HCT116 (cell line): ENCODE results near the gene UGDH. TPM values are rescaled to one million over a fixed set of nuclear protein-coding genes. Genes with fewer than 3 reads are reported as not detected.

Experiments used
- ATAC-seq: fragments of 200-7000 bp; cut with Tn5 transposase; 2 replicates; pipeline ENCODE4 v1.9.1; 2020; ENCODE audit warnings: mild to moderate bottlenecking, moderate library complexity
- BruUV-seq: library from RNA; stranded (reverse); fragments of 400-500 nt; replicated peaks from 2 replicates; lab custom pipeline; 2021; lab: Mats Ljungman, UMichigan
- CTCF ChIA-PET: fragments of 300-600 bp; sonication (Branson Sonifier 250); formaldehyde crosslinking; loops from one replicate; lab custom pipeline; 2021; ENCODE audit warnings: antibody characterized with exemption; lab: Charles Lee
- POLR2A ChIA-PET: fragments of 300-600, 350-600 bp; sonication (Branson Sonifier 250); formaldehyde crosslinking; loops from one replicate; lab custom pipeline; 2021; ENCODE audit warnings: antibody characterized with exemption; lab: Charles Lee
- RAD21 ChIA-PET, 2 experiments: fragments of 300-600 bp; sonication (Branson Sonifier 250); formaldehyde crosslinking; loops; one replicate each; lab custom pipeline; 2023; ENCODE audit warnings: low total read pairs in 2 of 2; ENCODE audit not compliant: uncharacterized antibody in 2 of 2, unreplicated experiment in 2 of 2, low non-redundant PET in 1 of 2; lab: Charles Lee
- DNase-seq: peaks from one replicate; pipeline ENCODE4 v3.0.0-alpha.2; 2010; ENCODE audit warnings: low read depth, low spot score
- H2AFZ ChIP-seq: fragments of 200-600 bp; shearing (Covaris generic), sonication (generic); 2 replicates; pipeline ENCODE4 v1.6.1; 2017; ENCODE audit warnings: low read depth, mixed run types, mixed read lengths, antibody characterized with exemption, low read length; ENCODE audit not compliant: poor library complexity, severe bottlenecking
- H3K27ac ChIP-seq: 2 replicates; pipeline ENCODE4 v1.5.1; 2012; ENCODE audit warnings: low read depth, low read length
- H3K27me3 ChIP-seq: fragments of 200-600 bp; sonication (generic); 2 replicates; pipeline ENCODE4 v1.6.1; 2016; ENCODE audit warnings: mixed run types, low read length, mixed read lengths; ENCODE audit not compliant: insufficient read depth
- H3K36me3 ChIP-seq, 2 experiments: fragments of 200-500 bp in 1 of 2; fragments of 200-600 bp in 1 of 2; sonication (Bioruptor generic) in 1 of 2; sonication (generic) in 1 of 2; 2 replicates each; pipeline versions ENCODE4 v1.5.1 to v1.6.1; 2014 to 2016; ENCODE audit warnings: low read length in 2 of 2, inconsistent platforms in 1 of 2, mixed read lengths in 1 of 2, mixed run types in 1 of 2; ENCODE audit not compliant: insufficient read depth in 2 of 2, control insufficient read depth in 1 of 2
- H3K4me1 ChIP-seq, 2 experiments: fragments of 200-600 bp in 1 of 2; sonication (generic) in 1 of 2; 2 replicates each; pipeline versions ENCODE4 v1.5.1 to v1.6.1; 2012 to 2017; ENCODE audit warnings: low read length in 2 of 2, inconsistent platforms in 1 of 2, mild to moderate bottlenecking in 1 of 2, mixed read lengths in 1 of 2, mixed run types in 1 of 2, moderate library complexity in 1 of 2; ENCODE audit not compliant: insufficient read depth in 2 of 2, control insufficient read depth in 1 of 2
- H3K4me2 ChIP-seq: fragments of 200-600 bp; sonication (generic); 2 replicates; pipeline ENCODE4 v1.6.1; 2017; ENCODE audit warnings: mixed run types, low read length, mixed read lengths
- H3K4me3 ChIP-seq, 2 experiments: fragments of 200-600 bp in 1 of 2; sonication (generic) in 1 of 2; replicated peaks in 1 of 2; 2 replicates each; pipeline ENCODE4 v1.5.1; 2011 to 2016; ENCODE audit warnings: low read length in 2 of 2, control low read depth in 1 of 2, low read depth in 1 of 2, mild to moderate bottlenecking in 1 of 2, mixed read lengths in 1 of 2, mixed run types in 1 of 2
- H3K79me2 ChIP-seq: fragments of 200-600 bp; sonication (generic); 2 replicates; pipeline ENCODE4 v1.6.1; 2017; ENCODE audit warnings: mild to moderate bottlenecking, mixed run types, low read length, moderate library complexity, mixed read lengths; ENCODE audit not compliant: insufficient read depth
- H3K9ac ChIP-seq: fragments of 200-600 bp; sonication (generic); 2 replicates; pipeline ENCODE4 v1.6.1; 2016; ENCODE audit warnings: low read length, mixed read lengths
- H3K9me2 ChIP-seq: fragments of 200-600 bp; sonication (generic), shearing (Covaris generic); 2 replicates; pipeline ENCODE4 v1.6.1; 2017; ENCODE audit warnings: mixed run types, mild to moderate bottlenecking, moderate library complexity; ENCODE audit not compliant: insufficient read depth
- H3K9me3 ChIP-seq, 2 experiments: fragments of 200-500 bp in 1 of 2; fragments of 200-600 bp in 1 of 2; sonication (Bioruptor generic) in 1 of 2; sonication (generic) in 1 of 2; 2 replicates each; pipeline ENCODE4 v1.6.1; 2014 to 2017; ENCODE audit warnings: low read length in 2 of 2, mixed read lengths in 2 of 2, inconsistent platforms in 1 of 2, low read depth in 1 of 2, mild to moderate bottlenecking in 1 of 2, mixed run types in 1 of 2, moderate library complexity in 1 of 2; ENCODE audit not compliant: control insufficient read depth in 1 of 2, insufficient read depth in 1 of 2
- H4K20me1 ChIP-seq: fragments of 200-600 bp; sonication (generic), shearing (Covaris generic); 2 replicates; pipeline ENCODE4 v1.6.1; 2017; ENCODE audit warnings: mixed run types, mild to moderate bottlenecking, moderate library complexity; ENCODE audit not compliant: insufficient read depth
- ATF3 ChIP-seq: IDR thresholded peaks from 2 replicates; pipeline ENCODE4 v1.6.1; 2012
- CBX3 ChIP-seq: IDR thresholded peaks from 2 replicates; pipeline ENCODE4 v1.6.1; 2012; ENCODE audit warnings: low read depth
- CEBPB ChIP-seq: IDR thresholded peaks from 2 replicates; pipeline ENCODE4 v1.6.1; 2012; ENCODE audit warnings: low read depth
- EGR1 ChIP-seq: IDR thresholded peaks from 2 replicates; pipeline ENCODE4 v1.6.1; 2012; ENCODE audit warnings: low read depth
- ELF1 ChIP-seq: IDR thresholded peaks from 2 replicates; pipeline ENCODE4 v1.6.1; 2012; ENCODE audit warnings: low read depth, borderline replicate concordance
- EZH2 ChIP-seq: fragments of 200-600 bp; sonication (generic); IDR thresholded peaks from 2 replicates; pipeline ENCODE4 v1.6.1; 2017; ENCODE audit warnings: antibody characterized with exemption, mixed run types
- FOSL1 ChIP-seq: IDR thresholded peaks from 2 replicates; pipeline ENCODE4 v1.6.1; 2012; ENCODE audit warnings: low read depth
- JUND ChIP-seq: IDR thresholded peaks from 2 replicates; pipeline ENCODE4 v1.6.1; 2012
- MAX ChIP-seq: IDR thresholded peaks from 2 replicates; pipeline ENCODE4 v1.6.1; 2012
- POLR2A ChIP-seq: IDR thresholded peaks from 2 replicates; pipeline ENCODE4 v1.7.0; 2011; ENCODE audit warnings: borderline replicate concordance; ENCODE audit not compliant: insufficient read depth, insufficient read length; ENCODE audit errors: extremely low read depth
- REST ChIP-seq: IDR thresholded peaks from 2 replicates; pipeline ENCODE4 v1.6.1; 2012; ENCODE audit warnings: low read depth
- SIN3A ChIP-seq: IDR thresholded peaks from 2 replicates; pipeline ENCODE4 v1.6.1; 2012; ENCODE audit warnings: low read depth
- YY1 ChIP-seq: IDR thresholded peaks from 2 replicates; pipeline ENCODE4 v1.6.1; 2011; ENCODE audit warnings: low read length, low read depth, moderate library complexity, mild to moderate bottlenecking; ENCODE audit not compliant: insufficient replicate concordance; ENCODE audit errors: extremely low read depth
- ZBTB33 ChIP-seq: IDR thresholded peaks from 2 replicates; pipeline ENCODE4 v1.6.1; 2011; ENCODE audit warnings: mild to moderate bottlenecking, low read length, moderate library complexity; ENCODE audit not compliant: insufficient replicate concordance; ENCODE audit errors: extremely low read depth
- ZFX ChIP-seq: fragments of 450-650 bp; IDR thresholded peaks from 2 replicates; pipeline ENCODE4 v1.6.1; 2017
- ZNF274 ChIP-seq: fragments of 200-500 bp; sonication (Bioruptor generic); IDR thresholded peaks from 2 replicates; pipeline ENCODE4 v1.6.1; 2014; ENCODE audit warnings: mild to moderate bottlenecking, low read depth, low read length, inconsistent platforms
- intact Hi-C: fragments of 100-400 bp; cut with micrococcal nuclease; formaldehyde crosslinking; loops from 2 replicates; pipeline ENCODE4 v1.10.0; 2022
- total RNA-seq: library from RNA; stranded (reverse); gene quantifications from one replicate; pipeline ENCODE4 v1.2.1, GENCODE V29; 2021; ENCODE audit not compliant: unreplicated experiment

Gene UGDH
- total RNA-seq, 1 experiment from 2014 or later: 67.9 TPM

- TF ChIP-seq ZBTB33 (no peak), EGR1 (no peak), YY1 (peak; percentile 78)
These were observed 62.2 kb downstream of the UGDH start (continued) for GRCh38 chr4:39464886-39465501.

GRCh38 chr4:39458505-39459300 lies 68.5 kb downstream of the UGDH start, which contains the start of the genes LIAS and RPL9:
TSS of gene LIAS (plus strand) at chr4:39459056. CDS start at chr4:39459118, 62 bp downstream.
TSS of gene RPL9 (minus strand) at chr4:39458922. CDS start at chr4:39458439, 483 bp downstream.
- ChIA-PET POLR2A (interaction anchor here (0.6 to 3.2 kb wide), 9 partner anchors 10 to 571 kb away, joined by 3 to 14 read pairs (median 4); partner anchors contain the start of gene UGDH), RAD21 (no interaction called here), CTCF (interaction anchor here (1.1 to 2.8 kb wide), 3 partner anchors 10 to 699 kb away, joined by 3 to 14 read pairs (median 3); no protein-coding TSS in a partner anchor)
- H3K4me2 ChIP-seq: peak within 1 kb of the TSS; percentile 89
- peaks cover 78% of the 10 kb centered on the region for H3K79me2 ChIP-seq
- intact Hi-C loops: loop anchor here (2.0 kb wide), 2 partner anchors 518 to 700 kb away; partner anchors contain the start of gene PDS5A
- BruUV-seq: no TSS peak
- DNase-seq: peak; percentile 99
- peak within 1 kb of the TSS; percentile 97 for H3K27ac ChIP-seq
- peak; percentile 90 for ATAC-seq
- no peak within 1 kb of the TSS for H2AFZ ChIP-seq
- H3K9me2 ChIP-seq: no peaks in the 10 kb centered on the region
- H3K4me3 ChIP-seq: peak within 1 kb of the TSS; percentile 88 to 97
- H3K36me3 ChIP-seq: peaks cover 44 to 54% of the 10 kb centered on the region in 2 experiments
- peaks cover 31% of the 10 kb centered on the region for H4K20me1 ChIP-seq
- no peaks in the 10 kb centered on the region for H3K9me3 ChIP-seq
- no peaks in the 10 kb centered on the region for H3K27me3 ChIP-seq
- peaks cover 5 to 21% of the 10 kb centered on the region in 2 experiments; a peak in 3 of 4 replicates for H3K4me1 ChIP-seq
- peak within 1 kb of the TSS; percentile 96 for H3K9ac ChIP-seq
- TF ChIP-seq REST (no peak), ZNF274 (no peak), JUND (0 out of 2 replicates have a peak, but pooled peaks have one; percentile 2), YY1 (peak; percentile 42), POLR2A (peak; percentile 97), SIN3A (peak; percentile 86), CEBPB (peak; percentile 44; the same call in 1 of the 2 replicates), ATF3 (no peak), EZH2 (no peak), ELF1 (no peak), ZFX (peak; percentile 95), FOSL1 (no peak), MAX (peak; percentile 90), CBX3 (peak; percentile 64), EGR1 (no peak)
